Activated CD4-positive, alpha-beta T cell treated with anti-CD3 and anti-CD28 coated beads, Interleukin-10, Interleukin-2, amounts not matched to agents 100 ng/mL and 50 ng/mL, durations not matched to agents 16 hours and 8 hours (primary cell): ENCODE results near the gene POLR1A.
"Not testable (repeated sequence)": the region's sequence is repeated elsewhere in the genome, so short reads cannot be mapped to it uniquely, and the experiment has no call there.

Experiments used
- DNase-seq: peaks from one replicate; pipeline ENCODE4 v3.0.0-alpha.2; 2020

POLR1A gene

GRCh38 chr2:85995648-85996529 is 109.8 kb downstream of the POLR1A start:
- DNase-seq = no peak

- no peak for DNase-seq
Observed at GRCh38 chr2:85994897-85995647, 110.6 kb downstream of the POLR1A start.

GRCh38 chr2:85994421-85994777 is 111.3 kb downstream of the POLR1A start:
- DNase-seq = no peak

GRCh38 chr2:85992611-85993010 is 113.1 kb downstream of the POLR1A start:
- DNase-seq = no peak

GRCh38 chr2:85992053-85992452 is 113.6 kb downstream of the POLR1A start:
- not testable (repeated sequence) for DNase-seq

- no peak for DNase-seq
Observed at GRCh38 chr2:85990084-85990483, 115.6 kb downstream of the POLR1A start.

- no peak for DNase-seq
Observed at GRCh38 chr2:85989288-85989865, 116.3 kb downstream of the POLR1A start.

- no peak for DNase-seq
Observed at GRCh38 chr2:85988914-85989270, 116.8 kb downstream of the POLR1A start.

GRCh38 chr2:85988175-85988913 is 117.3 kb downstream of the POLR1A start:
- DNase-seq = no peak

GRCh38 chr2:85987266-85988174 is 118.2 kb downstream of the POLR1A start:
- no peak for DNase-seq

- no peak for DNase-seq
Observed at GRCh38 chr2:85986121-85986520, 119.6 kb downstream of the POLR1A start.

GRCh38 chr2:85984788-85985187 is 120.9 kb downstream of the POLR1A start:
- DNase-seq = no peak

- DNase-seq = no peak
Observed at GRCh38 chr2:85983766-85984165, 121.9 kb downstream of the POLR1A start.

GRCh38 chr2:85981579-85982247 is 124.0 kb downstream of the POLR1A start:
- DNase-seq = no peak

GRCh38 chr2:85978883-85979780 is 126.6 kb downstream of the POLR1A start:
- DNase-seq = no peak

- DNase-seq = no peak
Observed at GRCh38 chr2:85976106-85976920, 129.4 kb downstream of the POLR1A start.

- DNase-seq = no peak
Observed at GRCh38 chr2:85975581-85975980, 130.1 kb downstream of the POLR1A start.

- DNase-seq = no peak
Observed at GRCh38 chr2:85974390-85974789, 131.3 kb downstream of the POLR1A start.

- no peak for DNase-seq
Observed at GRCh38 chr2:85972355-85972754, 133.3 kb downstream of the POLR1A start.
